Spinal cord (tissue), 10 donors: ENCODE data around the gene AP3B2. TPM values are rescaled to one million over a fixed set of nuclear protein-coding genes. Genes with fewer than 3 reads are reported as not detected.
"Not testable (repeated sequence)": the region's sequence is repeated elsewhere in the genome, so short reads cannot be mapped to it uniquely, and the experiment has no call there.

Source experiments
- DNase-seq, 6 donors: peaks; one replicate each; pipeline versions ENCODE4 v3.0.0 to v3.0.0-alpha.2; 2013 to 2015; ENCODE audit warnings: low spot score in 6 of 6, low read depth in 4 of 6
- H3K27ac ChIP-seq: one replicate; pipeline ENCODE4 v1.5.1; 2013; ENCODE audit warnings: low read depth, low read length, control low read depth
- H3K27me3 ChIP-seq: one replicate; pipeline ENCODE4 v1.6.1; 2013; ENCODE audit warnings: low read length; ENCODE audit not compliant: control insufficient read depth, insufficient read depth
- H3K36me3 ChIP-seq: one replicate; pipeline ENCODE4 v1.6.1; 2013; ENCODE audit warnings: low read length; ENCODE audit not compliant: control insufficient read depth, insufficient read depth
- H3K4me1 ChIP-seq: one replicate; pipeline ENCODE4 v1.6.1; 2013; ENCODE audit warnings: low read length; ENCODE audit not compliant: control insufficient read depth, insufficient read depth
- H3K4me3 ChIP-seq: one replicate; pipeline ENCODE4 v1.5.1; 2013; ENCODE audit warnings: low read depth, low read length, control low read depth
- H3K9me3 ChIP-seq: one replicate; pipeline ENCODE4 v1.6.1; 2013; ENCODE audit warnings: low read length; ENCODE audit not compliant: control insufficient read depth, insufficient read depth
- WGBS: methylation state at CpG from one replicate; pipeline ENCODE4 v1.1.5; 2013; ENCODE audit warnings: missing lambda C conversion rate; ENCODE audit not compliant: insufficient coverage; 5-methylcytosine and 5-hydroxymethylcytosine counted together
- polyA plus RNA-seq, 2 donors: library from polyadenylated mRNA; unstranded; fragments of 120-200 nt; gene quantifications; one replicate each; pipeline ENCODE4 v1.2.1, GENCODE V29; 2013; ENCODE audit not compliant: insufficient read length in 2 of 2
- total RNA-seq, 2 donors: library from RNA; depleted of rRNA in 1 of 2; stranded (reverse); fragments of 120-200 nt in 1 of 2; fragments of >200 nt in 1 of 2; gene quantifications; one replicate each; pipeline versions ENCODE4 v1.2.3 to v1.2.4, GENCODE V29; 2013 to 2014
- donor health status: healthy.

The AP3B2 gene
- total and polyA plus RNA-seq, 4 donors = 19.3 to 138 (median 71.7) TPM

DNA sequence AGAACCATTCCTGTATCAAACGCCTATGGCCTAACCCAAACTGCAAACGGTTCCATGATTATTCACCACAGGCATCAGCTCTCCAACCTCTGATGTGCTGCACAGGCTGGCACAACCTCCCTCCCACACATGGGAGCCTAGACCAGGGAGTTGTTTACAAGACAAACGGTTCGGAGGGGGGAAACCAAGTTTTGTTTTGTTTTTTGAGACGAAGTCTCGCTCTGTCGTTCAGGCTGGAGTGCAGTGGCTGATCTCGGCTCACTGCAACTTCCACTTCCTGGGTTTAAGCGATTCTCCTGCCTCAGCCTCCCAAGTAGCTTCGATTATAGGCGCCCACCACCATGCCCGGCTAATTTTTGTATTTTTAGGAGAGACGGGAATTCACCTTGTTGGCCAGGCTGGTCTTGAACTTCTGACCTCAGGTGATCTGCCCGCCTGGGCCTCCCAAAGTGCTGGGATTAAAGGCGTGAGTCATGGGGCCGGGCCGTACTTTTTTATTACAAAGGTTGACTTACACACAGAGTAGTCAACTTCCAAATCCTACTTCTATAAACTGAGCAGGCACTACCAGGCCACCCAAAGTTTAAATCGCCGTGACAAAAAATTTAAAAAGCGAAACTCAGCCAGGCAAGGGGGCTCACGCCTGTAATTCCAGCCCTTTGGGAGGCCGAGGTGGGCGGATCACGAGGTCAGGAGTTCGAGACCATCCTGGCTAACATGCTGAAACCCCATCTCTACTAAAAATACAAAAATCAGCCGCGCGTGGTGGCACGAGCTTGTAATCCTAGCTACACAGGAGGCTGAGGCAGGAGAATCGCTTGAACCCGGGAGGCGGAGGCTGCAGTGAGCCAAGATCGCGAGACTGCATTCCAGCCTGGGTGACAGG is 64.5 kb downstream of the AP3B2 start:
- H3K9me3 ChIP-seq, H3K36me3 ChIP-seq, H3K4me3 ChIP-seq, DNase-seq, H3K27ac ChIP-seq: not testable (repeated sequence)
- peaks cover 73% of the 10 kb centered on the region for H3K27me3 ChIP-seq
- H3K4me1 ChIP-seq = peaks cover 27% of the 10 kb centered on the region
- WGBS = 92% methylated on average over 28 of the region's 34 CpGs

DNA sequence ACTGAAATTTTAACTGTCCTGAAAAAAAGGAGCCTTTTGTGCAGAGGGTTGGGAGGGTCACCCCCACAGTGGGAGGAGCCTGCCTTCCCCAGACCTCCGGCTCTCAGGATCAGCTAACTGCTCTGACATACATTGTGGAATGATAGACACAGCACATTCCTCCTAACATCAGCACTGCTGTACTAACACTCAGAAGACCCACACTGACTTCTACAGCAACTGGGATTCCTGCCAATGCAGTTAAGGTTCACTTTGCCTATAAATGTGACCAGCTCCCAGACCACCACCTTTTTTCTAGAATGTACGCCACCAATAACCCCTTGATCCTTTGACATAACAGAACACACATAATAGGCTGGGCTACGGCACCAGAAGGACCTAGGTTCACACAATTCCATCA is 65.7 kb downstream of the AP3B2 start:
- H3K27ac ChIP-seq = no peak overlapping the region

GRCh38 chr15:82642656-82643055 is 67.0 kb downstream of the AP3B2 start:
- H3K36me3 ChIP-seq = peaks cover 2% of the 10 kb centered on the region
- no peak overlapping the region for H3K27ac ChIP-seq
- no peak overlapping the region for H3K4me3 ChIP-seq
- H3K27me3 ChIP-seq = peaks cover 59% of the 10 kb centered on the region
- H3K9me3 ChIP-seq = no peaks in the 10 kb centered on the region
- 43% methylated on average over 1 of the region's 3 CpGs for WGBS
- peaks cover 18% of the 10 kb centered on the region for H3K4me1 ChIP-seq
- DNase-seq = no peak

More for the DNA sequence above, 65.7 kb downstream of the AP3B2 start:
- WGBS = 32% methylated on average over 3 of the region's 3 CpGs
- DNase-seq = peak in 1 of 6 donors; percentile 6
- no peaks in the 10 kb centered on the region for H3K9me3 ChIP-seq
- H3K4me1 ChIP-seq = peaks cover 27% of the 10 kb centered on the region
- peaks cover 2% of the 10 kb centered on the region for H3K36me3 ChIP-seq
- H3K27me3 ChIP-seq = peaks cover 70% of the 10 kb centered on the region
- H3K4me3 ChIP-seq = no peak overlapping the region

GRCh38 chr15:82641129-82641798 is 68.4 kb downstream of the AP3B2 start:
- no peak overlapping the region for H3K27ac ChIP-seq
- WGBS = no CpG with 5 or more reads among the region's 2 CpGs
- no peaks in the 10 kb centered on the region for H3K36me3 ChIP-seq
- H3K9me3 ChIP-seq = no peaks in the 10 kb centered on the region
- H3K27me3 ChIP-seq = peaks cover 51% of the 10 kb centered on the region
- no peak overlapping the region for H3K4me3 ChIP-seq
- peaks cover 6% of the 10 kb centered on the region for H3K4me1 ChIP-seq
- DNase-seq = no peak

DNA sequence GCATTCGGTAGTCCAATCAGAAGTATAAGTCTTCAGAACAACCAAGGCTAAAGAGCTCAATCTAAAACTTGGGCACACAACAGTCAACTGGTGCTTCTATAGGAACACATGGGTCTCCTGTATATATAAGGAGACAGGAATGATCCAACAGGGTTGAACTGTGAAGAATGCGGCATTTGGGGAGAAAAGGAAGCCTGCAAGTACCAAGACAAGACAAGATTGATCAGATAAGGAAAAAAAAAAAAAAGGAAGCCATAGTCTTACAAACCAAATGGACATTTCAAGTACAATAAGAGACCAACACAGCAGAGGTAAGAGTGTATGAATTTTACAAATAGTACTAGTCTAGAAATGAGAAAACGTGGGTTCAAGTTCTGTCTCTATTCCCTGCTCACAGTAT is 69.0 kb downstream of the AP3B2 start:
- no peak overlapping the region for H3K27ac ChIP-seq
- WGBS = no CpG with 5 or more reads among the region's 3 CpGs

GRCh38 chr15:82635798-82636197 is 73.9 kb downstream of the AP3B2 start:
- no peaks in the 10 kb centered on the region for H3K9me3 ChIP-seq
- no peak overlapping the region for H3K27ac ChIP-seq
- whole genome bisulfite sequencing = 67% methylated on average over 1 of the region's 2 CpGs
- H3K4me1 ChIP-seq = no peaks in the 10 kb centered on the region
- no peaks in the 10 kb centered on the region for H3K36me3 ChIP-seq
- H3K27me3 ChIP-seq = peaks cover 12% of the 10 kb centered on the region
- no peak overlapping the region for H3K4me3 ChIP-seq
- DNase-seq = no peak

More for the DNA sequence above, 69.0 kb downstream of the AP3B2 start:
- H3K4me3 ChIP-seq = no peak overlapping the region
- H3K4me1 ChIP-seq = no peaks in the 10 kb centered on the region
- DNase-seq = no peak
- peaks cover 49% of the 10 kb centered on the region for H3K27me3 ChIP-seq
- no peaks in the 10 kb centered on the region for H3K36me3 ChIP-seq
- no peaks in the 10 kb centered on the region for H3K9me3 ChIP-seq

GRCh38 chr15:82630033-82630432 is 79.6 kb downstream of the AP3B2 start:
- H3K9me3 ChIP-seq = no peaks in the 10 kb centered on the region
- no peaks in the 10 kb centered on the region for H3K4me1 ChIP-seq
- H3K4me3 ChIP-seq = no peak overlapping the region
- DNase-seq = no peak
- H3K27me3 ChIP-seq = no peaks in the 10 kb centered on the region
- 59% methylated on average over 2 of the region's 4 CpGs for WGBS
- no peak overlapping the region for H3K27ac ChIP-seq
- H3K36me3 ChIP-seq = no peaks in the 10 kb centered on the region

DNA sequence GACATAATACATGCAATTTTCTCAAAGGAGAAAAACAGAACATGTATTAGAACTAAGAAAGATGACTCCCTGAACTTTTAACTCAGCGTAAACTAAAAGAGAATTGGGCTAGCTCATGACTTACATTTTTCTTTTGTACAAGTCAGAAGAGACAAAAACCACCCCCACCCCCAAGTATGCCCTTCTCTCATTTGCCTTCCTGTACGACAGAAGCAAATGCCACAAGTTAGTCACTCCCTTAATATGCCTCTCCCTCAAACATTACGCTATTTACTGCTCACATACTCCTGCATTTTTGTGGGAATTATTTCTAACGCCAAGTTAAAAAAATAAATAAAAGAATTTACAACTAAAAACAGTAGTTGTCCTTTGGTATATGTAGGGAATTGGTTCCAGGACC is 84.5 kb downstream of the AP3B2 start:
- no peaks in the 10 kb centered on the region for H3K27me3 ChIP-seq
- H3K4me3 ChIP-seq = no peak overlapping the region
- H3K4me1 ChIP-seq = no peaks in the 10 kb centered on the region
- 85% methylated on average over 2 of the region's 4 CpGs for WGBS
- DNase-seq = no peak
- H3K36me3 ChIP-seq = no peaks in the 10 kb centered on the region
- H3K9me3 ChIP-seq = no peaks in the 10 kb centered on the region
- H3K27ac ChIP-seq = no peak overlapping the region

GRCh38 chr15:82624438-82624837 is 85.2 kb downstream of the AP3B2 start:
- no peaks in the 10 kb centered on the region for H3K27me3 ChIP-seq
- DNase-seq = no peak
- H3K36me3 ChIP-seq = no peaks in the 10 kb centered on the region
- no peak overlapping the region for H3K27ac ChIP-seq
- WGBS = 83% methylated on average over 3 of the region's 3 CpGs
- no peaks in the 10 kb centered on the region for H3K9me3 ChIP-seq
- H3K4me1 ChIP-seq = no peaks in the 10 kb centered on the region
- no peak overlapping the region for H3K4me3 ChIP-seq
